Dermis microvascular lymphatic vessel endothelial cell (primary cell): ENCODE results near the gene RNF38. TPM values are rescaled to one million over a fixed set of nuclear protein-coding genes. Genes with fewer than 3 reads are reported as not detected.
"Not testable (repeated sequence)": the region's sequence is repeated elsewhere in the genome, so short reads cannot be mapped to it uniquely, and the experiment has no call there.

Experiments
- DNase-seq, 2 donors: peaks; one replicate each; pipeline versions ENCODE4 v3.0.0 to v3.0.0-alpha.2; 2010; ENCODE audit warnings: low read depth in 2 of 2
- total RNA-seq: library from RNA; depleted of rRNA; stranded (reverse); fragments of >200 nt; gene quantifications from 2 replicates; pipeline ENCODE4 v1.2.1, GENCODE V29; 2014

RNF38 gene
- total RNA-seq, 1 donor from 2014 or later: 20.2 TPM

DNA sequence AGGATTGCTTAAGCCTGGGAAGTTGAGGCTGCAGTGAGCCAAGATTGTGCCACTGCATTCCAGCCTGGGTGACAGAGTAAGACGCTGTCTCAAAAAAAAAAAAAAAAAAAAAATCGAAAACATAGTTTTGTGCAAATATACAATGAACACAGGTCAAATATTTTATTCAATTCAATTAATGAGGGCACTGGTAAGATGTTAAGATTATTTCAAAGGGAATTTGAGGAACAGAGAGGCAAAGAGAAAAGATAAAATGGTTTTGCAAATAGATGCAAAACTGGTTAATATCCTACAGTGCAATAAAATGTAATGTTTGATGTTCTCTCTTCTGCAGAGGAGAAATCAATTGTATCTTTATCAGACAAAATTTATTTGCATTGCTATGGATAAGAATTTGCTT is 102.3 kb downstream of the RNF38 start:
- DNase-seq: no peak

DNA sequence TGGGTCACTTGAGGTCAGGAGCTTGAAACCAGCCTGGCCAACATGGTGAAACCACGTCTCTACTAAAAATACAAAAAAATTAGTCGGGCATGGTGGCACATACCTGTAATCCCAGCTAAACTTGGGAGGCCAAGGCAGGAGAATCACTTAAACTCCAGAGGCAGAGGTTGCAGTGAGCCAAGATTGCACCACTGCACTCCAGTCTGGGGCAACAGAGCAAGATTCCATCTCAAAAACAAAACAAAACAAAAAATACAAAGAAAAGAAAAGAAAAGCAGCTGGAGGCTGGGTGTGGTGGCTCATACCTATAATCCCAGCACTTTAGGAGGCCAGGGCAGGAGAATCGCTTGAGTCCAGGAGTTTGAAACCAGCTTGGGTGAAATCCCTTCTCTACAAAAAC is 105.1 kb downstream of the RNF38 start:
- DNase-seq: not testable (repeated sequence)

DNA sequence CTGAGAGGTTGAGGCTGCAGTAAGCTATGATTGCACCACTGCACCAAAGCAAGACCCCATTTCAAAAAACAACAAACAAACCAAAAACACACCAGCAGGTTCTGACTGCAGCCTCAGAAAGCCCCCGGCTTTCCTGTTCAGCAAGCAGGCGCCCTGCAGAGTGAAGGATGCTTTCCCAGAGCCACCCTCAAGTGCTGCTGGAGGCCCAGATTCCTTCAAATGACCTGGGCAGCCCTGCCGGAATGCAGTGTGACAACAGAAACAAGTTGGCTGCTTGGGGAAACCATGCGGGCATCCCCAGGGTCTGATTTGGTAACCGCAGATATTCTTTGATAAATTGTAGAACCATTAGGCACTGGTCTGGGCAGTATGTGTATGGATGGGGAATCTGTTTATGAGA is 106.2 kb downstream of the RNF38 start:
- no peak for DNase-seq

DNA sequence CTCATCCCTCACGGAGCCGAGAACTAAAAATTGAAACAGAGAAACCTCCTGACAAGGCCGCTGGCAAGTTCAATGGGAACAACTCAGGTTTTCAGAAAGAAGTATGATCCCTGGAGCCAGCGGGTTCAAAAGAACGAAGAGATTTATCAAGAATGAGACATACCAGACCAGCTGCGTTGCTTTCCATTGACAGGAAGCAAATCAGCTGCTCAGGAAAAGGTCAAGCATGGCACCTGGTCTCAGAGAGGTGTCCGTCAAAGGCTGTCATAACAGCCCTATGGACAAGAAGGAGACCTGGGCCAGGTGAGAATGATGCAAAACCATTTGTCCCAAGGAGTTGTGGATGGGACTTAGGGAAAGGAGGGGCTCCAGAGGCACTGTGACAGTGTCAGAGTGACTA is 106.9 kb downstream of the RNF38 start:
- DNase-seq: no peak

DNA sequence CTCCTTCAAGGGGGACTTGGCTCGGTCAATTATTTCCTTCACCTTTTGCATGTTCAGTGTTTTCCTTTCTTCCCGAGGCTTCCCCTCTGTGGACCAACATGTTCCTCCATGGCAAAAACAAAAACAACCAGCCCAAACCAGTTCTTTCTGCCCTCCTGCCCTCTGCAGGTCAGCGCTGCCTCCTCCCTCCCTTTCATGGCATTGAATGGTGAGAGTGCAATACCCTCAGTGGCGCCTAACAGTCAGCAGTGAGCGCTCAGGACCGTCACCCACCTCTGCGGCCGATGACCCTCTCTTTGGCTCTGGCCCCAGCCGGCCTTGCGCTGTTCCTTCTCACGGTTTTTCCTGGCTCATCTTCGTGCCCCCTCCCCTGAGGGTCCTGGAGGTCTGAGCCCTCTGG is 107.4 kb downstream of the RNF38 start:
- DNase-seq: no peak

DNA sequence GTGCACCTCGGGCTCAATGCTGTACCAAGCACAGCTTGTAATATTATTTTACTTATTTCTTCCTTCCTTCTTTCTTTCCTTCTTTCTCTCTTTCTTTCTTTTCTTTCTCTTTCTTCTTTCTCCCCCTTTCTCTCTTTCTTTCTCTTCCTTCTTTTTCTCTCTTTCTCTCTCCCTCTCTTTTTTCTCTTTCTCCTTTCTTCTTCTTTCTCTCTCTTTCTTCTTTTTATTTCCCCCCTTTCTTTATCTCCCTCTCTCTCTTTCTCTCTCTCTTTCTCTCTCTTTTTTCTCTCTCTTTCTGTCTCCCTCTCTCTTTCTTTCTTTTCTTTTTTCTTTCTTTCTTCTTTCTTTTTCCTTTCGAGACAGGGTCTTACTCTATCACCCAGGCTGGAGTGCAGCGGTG is 109.1 kb downstream of the RNF38 start:
- DNase-seq: no peak

DNA sequence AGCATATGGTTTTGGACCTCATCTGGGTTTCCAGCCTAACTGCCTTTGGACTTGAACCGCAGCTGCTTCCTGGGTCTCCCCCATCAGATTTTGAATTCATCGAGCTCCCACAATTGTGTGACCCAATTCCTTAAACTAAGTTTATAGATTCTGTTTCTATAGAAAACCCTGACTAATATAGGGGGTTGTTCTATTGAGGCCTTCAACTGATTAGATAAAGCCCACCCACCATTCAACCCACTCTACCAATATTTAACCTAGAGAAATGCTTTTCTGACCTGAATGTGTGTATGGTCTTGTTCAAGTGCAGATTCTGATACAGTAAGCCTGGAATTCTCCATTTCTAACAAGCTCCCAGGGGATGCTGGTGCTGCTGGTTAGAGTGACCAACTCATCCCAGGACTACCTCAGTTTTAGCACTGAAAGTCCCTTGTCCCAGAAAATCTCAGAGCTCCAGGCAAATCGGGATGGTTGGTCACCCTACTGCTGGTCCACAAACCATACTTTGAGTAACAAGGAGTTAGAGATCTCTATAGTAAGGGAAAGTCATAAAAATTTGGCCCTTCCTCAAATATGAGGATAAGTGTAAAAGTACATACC is 110.1 kb downstream of the RNF38 start:
- no peak for DNase-seq

DNA sequence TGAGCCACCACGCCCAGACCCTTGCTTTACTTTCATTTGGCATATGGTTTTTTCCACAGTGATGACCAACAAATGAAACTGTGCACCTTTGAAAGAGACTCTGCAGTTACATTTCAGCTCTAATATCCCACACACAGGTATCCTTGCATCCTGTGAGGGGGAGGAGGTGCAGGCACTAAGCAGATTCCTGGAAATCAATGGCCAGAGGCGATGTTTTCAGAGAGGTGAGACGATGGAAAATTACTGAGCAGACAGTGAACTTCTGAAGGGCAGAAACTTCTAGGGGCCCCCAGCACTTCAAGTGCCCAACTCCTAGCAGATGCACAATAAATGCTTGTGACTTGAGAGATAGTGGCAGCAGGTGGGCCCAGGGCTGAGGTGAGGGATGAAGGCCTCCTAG is 112.0 kb downstream of the RNF38 start:
- no peak for DNase-seq

Other genes starting within 250 kb of the RNF38 start
- 0.13 and 0.38 TPM in 2 replicates for gene CCIN, start 230.9 kb downstream of the RNF38 start, total RNA-seq
- gene CLTA, start 209.3 kb downstream of the RNF38 start, total RNA-seq: 203 and 266 TPM in 2 replicates
- 11.3 and 11.5 TPM in 2 replicates for gene GNE, start 141.8 kb downstream of the RNF38 start, total RNA-seq
- gene MELK, start 172.6 kb upstream of the RNF38 start, total RNA-seq: 8.7 and 19.9 TPM in 2 replicates